HG03280 (cell line): ENCODE data around the gene PCDHGC3.

ENCODE experiments used
- ATAC-seq: cut with Tn5 transposase; IDR thresholded peaks from one replicate; pipeline ENCODE4 v1.9.1; 2021; ENCODE audit warnings: mild to moderate bottlenecking, moderate library complexity; ENCODE audit not compliant: unreplicated experiment

PCDHGC3 gene

DNA sequence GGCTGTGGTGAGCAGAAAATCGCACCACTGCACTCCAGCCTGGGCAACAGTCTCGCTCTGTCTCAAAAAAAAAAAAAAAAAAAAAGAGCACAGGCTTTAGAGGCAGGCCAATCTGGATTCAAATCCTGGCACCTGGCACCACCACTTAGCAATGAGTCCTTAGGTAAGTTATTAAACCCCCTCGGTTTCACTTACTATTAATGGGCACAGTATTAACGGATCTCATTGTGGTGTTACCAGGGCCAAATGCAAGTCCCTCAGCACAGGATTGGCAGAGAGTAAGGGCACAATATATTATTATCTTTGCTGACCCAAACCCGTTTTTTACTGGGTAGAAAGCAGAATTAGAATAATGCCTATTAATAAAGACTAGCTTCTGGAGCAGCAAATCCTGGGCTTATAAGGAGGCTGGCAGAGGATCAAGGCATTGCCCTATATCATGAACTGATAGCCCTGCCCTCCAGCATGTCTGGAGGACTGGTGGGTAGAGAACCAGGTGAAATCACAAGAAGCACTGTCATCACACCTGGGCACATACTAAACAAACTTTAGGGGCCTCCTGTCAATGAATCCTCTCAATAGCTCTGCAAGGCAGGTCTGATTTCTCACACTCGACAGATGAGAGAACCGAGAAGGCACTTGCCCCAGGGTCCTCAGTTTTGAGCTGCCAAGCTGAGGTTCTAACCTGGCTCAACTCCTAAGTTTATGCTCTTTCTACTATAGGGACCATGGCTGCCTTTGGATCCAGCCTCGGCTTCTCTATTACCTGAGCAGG lies 30.8 kb downstream of the PCDHGC3 start:
- no peak for ATAC-seq

DNA sequence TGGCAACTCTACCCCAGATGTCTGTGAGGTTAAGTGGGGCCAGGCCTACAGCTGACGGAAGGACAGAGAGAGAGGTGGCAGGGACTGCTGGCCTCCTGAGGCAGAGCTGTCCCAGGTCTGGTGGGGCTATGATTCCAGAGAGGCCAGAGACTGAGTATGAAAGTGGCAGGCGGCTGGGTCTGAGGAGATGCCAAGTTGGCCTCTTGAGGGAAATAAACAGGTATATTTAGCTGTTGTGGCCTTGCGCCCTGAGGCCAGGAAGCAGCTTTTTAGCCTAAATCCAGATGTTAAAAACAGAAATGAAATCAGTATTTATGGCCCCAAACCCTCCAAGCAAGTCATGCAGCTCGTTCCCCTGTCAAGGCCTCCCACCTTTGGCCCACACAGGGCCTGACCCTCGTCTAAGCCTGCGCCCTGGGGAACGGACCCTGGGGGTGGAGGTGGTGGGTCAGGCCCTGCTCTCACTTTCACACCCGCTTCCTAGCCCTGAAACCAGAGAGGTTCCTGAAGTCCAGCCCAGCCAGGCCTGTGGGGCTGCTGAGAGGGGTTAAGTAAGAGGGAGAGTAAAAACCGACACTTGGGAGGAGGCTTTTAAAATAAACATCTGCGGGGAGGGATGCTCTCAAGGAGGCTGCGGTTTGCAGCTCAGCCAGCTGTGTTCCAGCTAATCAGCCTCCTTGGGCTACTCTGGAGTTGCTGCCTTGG lies 31.8 kb downstream of the PCDHGC3 start:
- no peak for ATAC-seq

DNA sequence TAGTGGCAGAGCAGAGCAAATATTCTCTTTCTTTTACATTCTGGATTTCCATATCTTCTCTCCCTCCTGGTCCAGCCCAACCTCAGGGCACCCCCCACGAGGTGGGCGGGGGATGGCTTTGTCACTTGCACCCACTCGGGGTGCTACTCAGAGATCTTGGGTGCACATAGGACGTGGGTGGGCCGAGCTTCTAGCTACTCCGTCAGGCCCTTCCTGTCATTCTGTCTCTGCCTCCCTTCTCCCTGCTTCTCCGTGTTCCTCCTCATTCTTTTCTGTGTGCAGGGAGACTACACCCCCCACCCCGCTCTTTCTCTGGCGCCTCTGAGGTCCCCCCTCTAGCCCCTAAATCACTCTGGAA lies 32.7 kb downstream of the PCDHGC3 start:
- ATAC-seq, result no peak

DNA sequence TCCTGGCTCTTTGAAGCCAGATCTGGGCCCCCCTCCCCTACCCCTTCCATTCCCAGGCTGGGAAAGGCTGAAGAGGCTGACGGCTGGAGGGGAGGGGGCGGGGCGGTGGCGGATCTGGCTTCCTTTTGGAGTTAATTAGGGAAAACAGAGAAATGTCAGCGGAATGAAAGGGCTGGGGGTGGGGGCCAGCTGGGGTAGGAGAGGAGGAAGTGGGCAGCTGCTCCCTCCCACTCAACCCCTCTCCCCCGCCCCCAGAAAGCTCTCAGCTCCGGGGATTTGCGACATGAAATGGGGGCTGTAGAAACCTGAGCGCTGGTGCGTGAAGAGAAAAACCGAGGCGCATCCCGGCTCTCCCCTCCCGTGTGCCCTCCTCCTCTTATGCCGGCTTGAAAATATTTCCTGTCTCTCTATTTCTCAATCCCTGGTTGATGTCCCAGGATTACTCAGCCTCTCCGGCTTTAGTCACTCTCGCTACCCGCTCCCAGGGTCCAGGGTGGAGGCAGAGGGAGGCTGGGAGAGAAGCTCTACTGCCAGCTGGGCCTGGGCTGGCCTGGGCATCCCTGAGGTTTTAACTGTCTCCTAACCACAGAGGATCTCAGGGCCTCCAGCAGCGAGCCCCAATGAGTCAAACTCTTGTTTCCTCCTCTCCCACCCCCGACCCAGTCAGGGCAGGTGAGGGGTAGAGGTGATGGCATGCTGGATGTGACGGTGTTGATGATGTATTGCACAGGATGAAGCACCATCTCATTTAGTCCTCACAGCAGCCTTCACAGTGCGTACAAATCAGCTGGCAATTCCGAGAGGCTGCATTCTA lies 33.2 kb downstream of the PCDHGC3 start:
- no peak for ATAC-seq

DNA sequence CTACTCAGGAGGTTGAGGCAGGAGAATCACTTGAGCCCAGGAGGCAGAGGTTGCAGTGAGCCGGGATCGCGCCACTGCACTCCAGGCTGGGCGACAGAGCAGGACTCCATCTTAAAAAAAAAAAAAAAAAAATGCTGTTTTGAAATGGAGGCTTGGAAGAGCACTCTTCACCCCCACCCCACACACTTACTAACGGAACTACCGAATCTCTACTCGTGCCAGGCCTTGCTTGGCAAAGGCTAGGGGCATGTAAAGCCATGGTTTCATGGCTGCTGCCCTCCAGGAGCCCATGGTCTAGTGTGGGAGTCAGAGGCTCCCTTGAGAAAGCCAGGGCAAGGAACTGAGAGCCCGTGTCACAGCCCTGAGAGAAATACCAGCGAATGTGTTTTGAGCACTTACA lies 34.4 kb downstream of the PCDHGC3 start:
- no peak for ATAC-seq

DNA sequence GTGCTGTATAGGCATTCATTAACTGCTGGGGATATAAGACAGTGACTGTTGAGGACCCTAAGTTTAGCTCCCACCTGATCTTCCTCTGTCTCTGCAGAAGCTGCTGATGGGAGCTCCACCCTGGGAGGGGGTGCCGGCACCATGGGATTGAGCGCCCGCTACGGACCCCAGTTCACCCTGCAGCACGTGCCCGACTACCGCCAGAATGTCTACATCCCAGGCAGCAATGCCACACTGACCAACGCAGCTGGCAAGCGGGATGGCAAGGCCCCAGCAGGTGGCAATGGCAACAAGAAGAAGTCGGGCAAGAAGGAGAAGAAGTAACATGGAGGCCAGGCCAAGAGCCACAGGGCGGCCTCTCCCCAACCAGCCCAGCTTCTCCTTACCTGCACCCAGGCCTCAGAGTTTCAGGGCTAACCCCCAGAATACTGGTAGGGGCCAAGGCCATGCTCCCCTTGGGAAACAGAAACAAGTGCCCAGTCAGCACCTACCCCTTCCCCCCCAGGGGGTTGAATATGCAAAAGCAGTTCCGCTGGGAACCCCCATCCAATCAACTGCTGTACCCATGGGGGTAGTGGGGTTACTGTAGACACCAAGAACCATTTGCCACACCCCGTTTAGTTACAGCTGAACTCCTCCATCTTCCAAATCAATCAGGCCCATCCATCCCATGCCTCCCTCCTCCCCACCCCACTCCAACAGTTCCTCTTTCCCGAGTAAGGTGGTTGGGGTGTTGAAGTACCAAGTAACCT lies 35.3 kb downstream of the PCDHGC3 start:
- ATAC-seq, result peak; percentile 33

DNA sequence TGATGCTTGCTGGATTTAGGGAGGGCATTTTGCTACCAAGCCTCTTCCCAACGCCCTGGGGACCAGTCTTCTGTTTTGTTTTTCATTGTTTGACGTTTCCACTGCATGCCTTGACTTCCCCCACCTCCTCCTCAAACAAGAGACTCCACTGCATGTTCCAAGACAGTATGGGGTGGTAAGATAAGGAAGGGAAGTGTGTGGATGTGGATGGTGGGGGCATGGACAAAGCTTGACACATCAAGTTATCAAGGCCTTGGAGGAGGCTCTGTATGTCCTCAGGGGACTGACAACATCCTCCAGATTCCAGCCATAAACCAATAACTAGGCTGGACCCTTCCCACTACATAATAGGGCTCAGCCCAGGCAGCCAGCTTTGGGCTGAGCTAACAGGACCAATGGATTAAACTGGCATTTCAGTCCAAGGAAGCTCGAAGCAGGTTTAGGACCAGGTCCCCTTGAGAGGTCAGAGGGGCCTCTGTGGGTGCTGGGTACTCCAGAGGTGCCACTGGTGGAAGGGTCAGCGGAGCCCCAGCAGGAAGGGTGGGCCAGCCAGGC lies 36.1 kb downstream of the PCDHGC3 start:
- no peak for ATAC-seq

DNA sequence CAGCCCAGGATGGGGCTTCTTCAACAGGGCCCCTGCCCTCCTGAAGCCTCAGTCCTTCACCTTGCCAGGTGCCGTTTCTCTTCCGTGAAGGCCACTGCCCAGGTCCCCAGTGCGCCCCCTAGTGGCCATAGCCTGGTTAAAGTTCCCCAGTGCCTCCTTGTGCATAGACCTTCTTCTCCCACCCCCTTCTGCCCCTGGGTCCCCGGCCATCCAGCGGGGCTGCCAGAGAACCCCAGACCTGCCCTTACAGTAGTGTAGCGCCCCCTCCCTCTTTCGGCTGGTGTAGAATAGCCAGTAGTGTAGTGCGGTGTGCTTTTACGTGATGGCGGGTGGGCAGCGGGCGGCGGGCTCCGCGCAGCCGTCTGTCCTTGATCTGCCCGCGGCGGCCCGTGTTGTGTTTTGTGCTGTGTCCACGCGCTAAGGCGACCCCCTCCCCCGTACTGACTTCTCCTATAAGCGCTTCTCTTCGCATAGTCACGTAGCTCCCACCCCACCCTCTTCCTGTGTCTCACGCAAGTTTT lies 36.7 kb downstream of the PCDHGC3 start:
- peak; percentile 24 for ATAC-seq

DNA sequence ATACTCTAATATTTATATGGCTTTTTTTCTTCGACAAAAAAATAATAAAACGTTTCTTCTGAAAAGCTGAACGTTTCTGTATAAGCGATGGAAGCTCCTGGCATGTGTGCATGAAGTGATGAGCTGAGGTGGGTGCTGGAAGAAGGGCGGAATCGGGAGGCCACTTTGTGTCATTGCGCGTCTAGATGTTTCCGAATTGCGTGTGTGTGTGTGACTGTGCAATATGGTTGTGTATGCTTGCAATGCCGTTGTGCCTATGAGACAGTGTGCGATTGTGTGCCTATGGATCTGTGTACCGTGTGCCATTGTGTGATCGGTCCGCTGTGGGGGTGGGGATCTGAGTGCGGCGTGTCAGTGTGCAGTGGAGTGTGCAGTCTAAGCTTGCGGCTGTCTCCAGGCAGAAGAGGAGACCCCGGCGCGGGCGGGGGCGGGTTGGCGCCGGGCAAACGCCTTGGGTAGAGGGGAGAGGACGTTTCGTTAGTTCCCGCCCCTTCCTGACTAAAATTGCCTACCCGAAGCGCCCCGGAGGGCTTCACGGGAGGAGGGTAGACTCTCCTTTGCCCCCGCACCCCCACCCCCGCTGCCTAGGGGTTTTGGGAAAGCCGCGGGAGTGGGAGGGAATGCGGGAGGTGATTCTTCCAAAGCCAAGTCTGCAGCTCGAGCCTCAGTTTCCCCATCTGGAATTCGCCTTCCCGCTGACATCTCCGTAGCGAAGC lies 37.3 kb downstream of the PCDHGC3 start:
- ATAC-seq, result no peak

DNA sequence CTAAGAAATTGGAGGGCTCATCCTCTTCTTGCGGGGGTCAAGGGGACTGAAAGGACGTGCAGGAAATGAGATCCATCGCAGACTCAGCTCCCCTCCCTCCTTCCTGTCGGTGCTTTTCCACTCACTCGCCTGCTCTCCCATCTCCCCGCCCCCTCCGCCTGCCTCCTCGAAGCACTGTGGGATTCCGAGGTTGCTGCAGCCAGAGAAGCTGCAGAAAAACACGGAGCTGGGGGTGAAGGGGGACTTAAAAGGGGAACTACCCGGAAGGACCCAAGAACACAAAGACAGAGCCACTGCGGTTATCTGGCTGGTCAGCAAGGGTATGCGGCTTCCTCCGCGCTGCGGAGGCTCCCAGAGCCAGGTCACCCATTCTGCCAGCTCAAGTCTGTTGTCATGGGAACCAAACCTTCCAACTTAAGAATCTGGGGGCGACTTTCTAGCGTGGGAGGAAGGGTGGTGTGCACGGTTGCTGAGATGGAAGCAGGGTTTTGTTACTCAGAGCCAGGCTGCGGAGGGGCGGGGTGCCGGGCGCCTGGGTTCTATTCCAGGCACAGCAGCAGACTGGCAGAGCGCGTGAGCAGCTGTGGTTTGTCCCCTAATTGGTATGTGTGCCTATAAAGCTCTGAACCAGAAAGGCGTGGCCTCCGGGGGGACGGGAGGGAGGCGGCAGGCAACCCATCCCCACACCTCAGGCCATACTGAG lies 38.0 kb downstream of the PCDHGC3 start:
- peak; percentile 34 for ATAC-seq

DNA sequence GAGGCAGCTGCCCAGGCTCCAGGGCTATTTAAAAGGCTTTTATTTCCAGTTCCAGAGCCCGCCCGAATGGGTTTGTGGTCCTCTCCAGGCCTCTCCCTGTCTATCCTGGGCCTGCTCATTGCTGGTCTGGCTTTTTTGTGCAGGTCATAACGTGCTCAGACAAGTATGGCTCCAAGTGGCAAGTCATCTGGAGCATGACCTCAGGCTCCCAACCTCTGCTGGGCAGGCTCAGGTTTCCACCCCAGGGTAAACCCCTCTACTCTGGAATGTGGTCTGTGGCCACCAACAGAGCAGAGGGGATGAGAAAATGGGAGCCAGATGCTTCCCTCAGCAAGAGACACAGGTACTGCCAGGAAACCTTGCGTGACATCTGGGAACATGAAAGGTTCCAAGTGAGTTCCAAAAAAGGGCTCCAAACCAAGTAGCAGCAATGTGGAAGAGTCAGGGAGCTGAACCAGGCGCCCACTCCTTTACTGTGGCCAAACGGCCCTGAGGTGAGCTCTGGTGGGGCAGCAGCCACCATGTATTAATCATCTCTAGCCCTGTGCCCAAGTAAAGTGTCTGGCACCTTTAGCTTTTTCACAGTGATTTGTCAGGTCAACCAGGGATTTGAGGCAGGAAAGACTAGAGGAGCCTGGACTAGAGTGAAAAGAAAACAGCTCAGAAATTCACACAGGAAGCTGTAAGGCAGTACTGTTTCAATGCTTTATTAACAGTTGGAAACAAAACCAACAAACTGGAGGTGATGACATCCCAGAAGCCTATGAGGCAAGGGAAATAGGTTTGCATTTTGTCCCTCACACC lies 38.8 kb downstream of the PCDHGC3 start:
- peak; percentile 3 for ATAC-seq

DNA sequence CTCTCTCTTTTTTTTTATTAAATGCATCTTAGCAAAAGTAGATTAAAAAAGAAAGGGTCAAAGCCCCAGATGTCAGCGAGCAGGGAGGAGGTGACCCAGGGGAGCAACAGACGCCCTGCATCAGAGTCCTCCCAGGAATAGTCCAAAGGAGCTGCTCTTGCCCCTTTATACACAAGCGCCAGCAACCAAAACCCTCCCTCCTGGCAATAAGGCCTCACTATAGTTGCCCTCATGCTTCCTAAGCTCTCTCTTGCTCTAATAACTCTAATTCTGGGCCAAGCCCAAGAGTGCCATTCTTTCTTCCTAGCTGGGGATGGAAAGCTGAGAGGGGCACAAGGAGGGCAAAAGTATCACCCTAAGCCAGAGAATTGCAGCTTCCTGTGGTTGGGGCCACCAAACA lies 39.4 kb downstream of the PCDHGC3 start:
- ATAC-seq, result no peak

DNA sequence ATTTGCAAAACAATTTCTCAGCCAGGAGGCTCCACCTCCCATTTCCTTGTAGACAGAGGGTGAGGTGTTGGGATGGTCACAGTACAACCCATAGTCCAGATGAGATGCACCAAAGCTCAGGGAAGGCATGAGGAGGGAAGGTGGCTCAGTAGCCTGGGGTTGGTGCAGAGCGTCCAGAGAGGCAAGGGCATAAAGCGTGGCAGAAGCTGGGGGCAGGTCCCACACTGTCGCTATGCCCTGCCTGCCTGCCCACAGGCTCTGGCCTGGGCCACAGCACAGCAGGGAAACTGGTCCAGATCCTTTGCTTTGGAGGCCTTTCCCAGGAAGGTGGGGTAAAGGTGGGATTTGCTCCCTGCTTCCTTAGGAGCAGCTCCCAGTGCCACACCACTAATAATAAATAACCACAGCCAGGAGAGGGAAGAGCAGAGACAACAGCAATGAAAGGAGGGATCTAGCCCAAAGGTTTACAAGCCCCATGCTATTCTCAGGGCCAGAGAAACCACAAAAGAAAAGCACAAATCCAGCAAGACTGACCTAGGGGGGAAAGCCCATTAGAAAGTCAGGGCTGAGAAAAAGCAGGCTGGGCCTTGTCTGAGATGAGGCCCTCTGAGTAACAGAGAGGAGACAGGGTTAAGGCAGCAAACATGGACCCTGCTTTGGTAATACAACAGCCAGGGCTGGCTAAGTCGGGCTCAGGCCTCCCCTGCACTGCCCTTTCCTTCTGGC lies 40.3 kb downstream of the PCDHGC3 start:
- ATAC-seq, result no peak

DNA sequence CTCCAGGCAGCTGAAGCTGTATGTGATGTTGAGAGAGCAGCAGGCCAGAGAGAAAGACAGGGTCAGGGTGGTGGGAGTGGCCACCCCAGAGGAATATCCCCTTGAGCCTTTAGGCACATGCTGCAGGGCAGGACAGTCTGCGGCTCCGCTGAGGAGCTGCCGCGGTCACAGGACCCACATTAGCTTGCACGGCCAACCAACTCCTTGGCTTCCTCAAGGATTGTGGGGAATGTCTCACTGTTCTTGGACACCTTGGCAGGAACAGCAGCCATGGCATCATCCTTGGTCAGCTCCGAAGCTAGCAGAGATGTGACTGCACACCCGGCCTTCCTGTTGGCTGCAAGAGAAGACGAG lies 40.9 kb downstream of the PCDHGC3 start:
- ATAC-seq, result no peak

DNA sequence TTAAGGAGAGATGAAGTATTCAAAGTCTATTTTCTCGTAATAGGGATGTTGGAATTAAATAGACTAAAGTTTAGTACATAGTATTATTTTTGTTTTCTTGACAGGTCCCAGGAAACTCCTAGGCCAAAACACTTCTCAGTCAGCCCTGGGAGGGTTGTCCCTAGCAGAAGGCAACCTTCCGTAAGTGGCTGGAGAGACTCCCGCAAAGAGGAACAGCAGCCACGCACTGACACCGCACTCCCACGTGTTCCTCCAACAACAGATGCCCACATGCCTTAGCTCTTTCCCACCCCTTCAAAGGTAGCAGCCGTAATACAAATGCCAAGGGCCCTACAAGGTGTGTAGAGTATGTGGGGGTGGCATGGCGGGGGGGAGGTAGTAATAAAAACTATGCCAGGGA lies 41.5 kb downstream of the PCDHGC3 start:
- no peak for ATAC-seq

DNA sequence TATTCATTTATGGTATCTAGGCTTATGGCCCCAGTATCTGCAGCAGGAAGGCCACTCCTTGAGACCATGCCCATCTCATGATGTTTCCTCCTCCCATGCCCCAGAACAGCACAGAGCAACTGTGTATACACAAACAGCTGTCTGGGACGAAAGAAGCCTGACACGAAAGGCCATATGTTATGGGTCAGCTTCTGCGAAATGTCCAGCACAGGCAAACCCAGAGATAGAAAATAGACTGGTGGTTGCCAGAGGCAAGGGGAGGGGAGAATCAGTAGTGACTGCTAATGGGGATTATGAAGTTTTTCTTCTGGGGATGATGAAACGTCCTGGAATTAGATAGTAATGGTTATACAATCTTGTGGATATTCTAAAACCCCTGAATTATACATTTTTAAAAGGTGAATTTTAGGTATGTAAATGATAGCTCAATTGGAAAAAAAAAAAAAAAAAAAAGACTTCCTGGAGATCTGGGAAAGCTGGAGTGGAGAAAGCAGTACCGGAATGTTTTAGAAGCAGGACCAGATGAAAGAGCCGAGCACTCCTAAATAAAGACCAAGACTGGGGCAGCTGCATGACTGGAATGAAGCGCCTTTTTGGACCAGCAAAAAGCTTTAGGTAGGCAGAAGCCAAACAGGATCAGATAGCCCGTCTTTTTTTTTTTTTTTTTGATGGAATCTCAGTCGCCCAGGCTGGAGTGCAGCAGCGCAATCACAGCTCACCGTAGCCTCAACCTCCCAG lies 42.3 kb downstream of the PCDHGC3 start:
- ATAC-seq, result no peak

DNA sequence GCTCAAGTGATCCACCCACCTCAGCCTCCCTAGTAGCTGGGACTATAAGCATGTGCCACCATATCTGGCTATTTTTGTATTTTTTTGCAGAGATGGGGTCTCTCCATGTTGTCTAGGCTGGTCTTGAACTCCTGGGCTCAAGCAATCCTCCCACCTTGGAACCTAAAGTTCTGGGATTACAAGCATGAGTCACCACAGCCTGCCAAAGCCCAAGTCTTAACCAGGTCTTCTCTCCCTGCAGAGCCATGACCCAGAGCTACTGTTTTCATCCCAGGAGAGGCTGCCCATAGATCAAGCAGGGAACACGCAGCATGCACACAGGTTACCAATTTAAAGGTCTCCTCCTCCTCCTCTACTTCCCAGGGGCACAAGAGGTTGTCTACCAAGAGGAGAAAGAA lies 42.9 kb downstream of the PCDHGC3 start:
- no peak for ATAC-seq
